ENCODE results near the gene ADCY4. TPM values are rescaled to one million over a fixed set of nuclear protein-coding genes. Genes with fewer than 3 reads are reported as not detected.
A peak's percentile ranks its signal among the peaks of the same experiment; 100 is the strongest.

Gene ADCY4
- total and polyA plus RNA-seq, 2 of the 13 experiments (the other 11 are each of a cell fraction or from before 2014, with no cell fraction given): 0.03 TPM; not detected in 1

DNA sequence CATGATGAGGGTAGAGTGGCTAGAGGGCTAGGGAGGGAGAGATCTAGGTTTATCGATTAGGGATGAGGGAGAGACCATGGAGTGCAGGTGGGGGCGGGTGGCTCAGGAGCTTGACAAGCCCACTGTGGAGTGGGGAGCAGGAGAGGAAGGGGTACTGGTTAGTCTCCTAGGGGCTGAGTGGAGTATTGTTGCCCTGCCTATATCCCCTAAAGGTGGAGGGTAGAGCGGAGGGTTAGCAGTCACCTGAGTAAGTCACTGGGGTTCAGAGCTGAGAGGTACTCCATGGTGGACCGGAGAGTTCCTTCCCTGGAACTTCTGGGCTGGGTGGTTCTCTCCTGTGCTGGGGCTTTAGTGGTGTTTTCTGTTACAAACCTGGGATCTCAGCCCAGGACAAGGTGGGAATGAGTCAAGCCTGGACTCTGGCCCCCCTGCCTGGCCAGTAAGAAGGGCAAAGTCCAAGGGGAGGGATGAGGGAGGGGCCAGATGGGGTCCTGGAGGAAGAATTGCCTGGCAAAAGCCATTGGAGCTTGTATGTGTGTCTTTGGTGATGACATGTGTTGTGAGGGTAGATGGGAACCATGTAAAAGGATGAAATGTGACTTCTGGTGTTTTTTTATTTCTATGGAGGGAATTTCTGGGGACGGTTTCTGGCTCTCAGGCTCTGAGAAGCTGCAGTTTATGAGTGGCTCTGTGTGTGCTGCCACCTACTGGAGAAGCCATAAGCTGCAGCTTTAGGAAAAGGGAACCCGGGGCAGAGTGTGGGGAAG is 27.1 kb downstream of the ADCY4 start, which contains the start of gene CIDEB (continued):
- TF ChIP-seq SRSF9 (IDR thresholded peaks at IDR 0.05; ENCODE audit: borderline replicate concordance, insufficient read depth, low read depth, low read length, poor library complexity, severe bottlenecking) (no peak), RAD51 (IDR thresholded peaks at IDR 0.05; ENCODE audit: borderline replicate concordance) (no peak; the same call in 1 of the 2 replicates), PRDM10 (CRISPR knock-in tag; IDR thresholded peaks at IDR 0.05; ENCODE audit: low read depth) (peak; percentile 94), ZNF788 (CRISPR knock-in tag; IDR thresholded peaks at IDR 0.05; ENCODE audit: borderline replicate concordance) (peak; percentile 75; the same call in 1 of the 2 replicates), SIN3B (IDR thresholded peaks at IDR 0.05; ENCODE audit: low read length) (no peak; the same call in 1 of the 2 replicates), ZFAT (CRISPR knock-in tag; conservative IDR thresholded peaks at IDR 0.05) (no peak), ZNF543 (CRISPR knock-in tag; IDR thresholded peaks at IDR 0.05) (peak; percentile 95), ZC3H4 (CRISPR knock-in tag; IDR thresholded peaks at IDR 0.05; ENCODE audit: borderline replicate concordance) (no peak), GABPA (IDR thresholded peaks at IDR 0.05; ENCODE audit: low read depth, low read length) (no peak), GABPA (CRISPR knock-in tag; IDR thresholded peaks at IDR 0.05; ENCODE audit: low read depth) (no peak), SMYD3 (CRISPR knock-in tag; IDR thresholded peaks at IDR 0.05) (peak; percentile 94), ZNF605 (CRISPR knock-in tag; IDR thresholded peaks at IDR 0.05) (peak; percentile 99), ZZZ3 (CRISPR knock-in tag; IDR thresholded peaks at IDR 0.05; ENCODE audit: borderline replicate concordance) (peak; percentile 94), ATF7 (IDR thresholded peaks at IDR 0.05) (0 out of 2 replicates have a peak, but pooled peaks have one; percentile 22), ATF7 (CRISPR knock-in tag; IDR thresholded peaks at IDR 0.05) (peak; percentile 92), BHLHE40 (IDR thresholded peaks at IDR 0.05; ENCODE audit: low read length) (peak; percentile 56; the same call in 1 of the 2 replicates), RFX1 (IDR thresholded peaks at IDR 0.05) (no peak), ZNF260 (CRISPR knock-in tag; IDR thresholded peaks at IDR 0.05; ENCODE audit: borderline replicate concordance, low read depth) (no peak), ZKSCAN8 (CRISPR knock-in tag; IDR thresholded peaks at IDR 0.05; ENCODE audit: borderline replicate concordance) (peak; percentile 97; the same call in 1 of the 2 replicates)
- TF ChIP-seq, protein P1, sequence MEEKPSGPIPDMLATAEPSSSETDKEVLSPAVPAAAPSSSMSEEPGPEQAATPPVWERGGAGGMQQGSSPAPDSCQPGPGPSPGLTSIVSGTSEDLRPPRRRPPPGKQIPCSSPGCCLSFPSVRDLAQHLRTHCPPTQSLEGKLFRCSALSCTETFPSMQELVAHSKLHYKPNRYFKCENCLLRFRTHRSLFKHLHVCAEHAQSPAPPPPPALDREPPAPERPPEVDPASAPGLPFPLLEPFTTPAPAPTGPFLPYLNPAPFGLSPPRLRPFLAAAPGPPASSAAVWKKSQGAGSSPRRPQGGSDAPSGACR (CRISPR knock-in tag; IDR thresholded peaks at IDR 0.05): no peak

Data from HepG2 (cell line).